Heart right ventricle (tissue), 16 donors: Measurements from ENCODE around the gene DYNC1H1. TPM values are rescaled to one million over a fixed set of nuclear protein-coding genes. Genes with fewer than 3 reads are reported as not detected.

Experiments
- ATAC-seq, 8 donors: fragments of 200-7000 bp; cut with Tn5 transposase; one replicate each; pipeline ENCODE4 v1.9.1; 2020; ENCODE audit warnings: mild to moderate bottlenecking in 8 of 8, moderate library complexity in 8 of 8, moderate number of reproducible peaks in 1 of 8
- DNase-seq, 2 donors: peaks; one replicate each; pipeline ENCODE4 v3.0.0-alpha.2; 2020
- H3K27ac ChIP-seq, 10 donors: fragments of 200-600 bp; sonication (generic) in 2 of 10; one replicate each; pipeline versions ENCODE4 v1.5.0 to v1.8.0; 2020 to 2022; ENCODE audit warnings: mild to moderate bottlenecking in 3 of 10
- H3K27me3 ChIP-seq, 7 donors: fragments of 200-600 bp; one replicate each; pipeline ENCODE4 v1.8.0; 2021 to 2022; ENCODE audit warnings: mild to moderate bottlenecking in 2 of 7
- H3K36me3 ChIP-seq, 9 donors: fragments of 200-600 bp; sonication (generic) in 1 of 9; one replicate each; pipeline versions ENCODE4 v1.5.0 to v1.8.0; 2020 to 2022; ENCODE audit warnings: mild to moderate bottlenecking in 2 of 9
- H3K4me1 ChIP-seq, 9 donors: fragments of 200-600 bp; sonication (generic) in 1 of 9; one replicate each; pipeline versions ENCODE4 v1.5.0 to v1.8.0; 2020 to 2022; ENCODE audit warnings: mild to moderate bottlenecking in 4 of 9
- H3K4me3 ChIP-seq, 10 donors: fragments of 200-600 bp; sonication (generic) in 2 of 10; one replicate each; pipeline versions ENCODE4 v1.5.0 to v1.8.0; 2020 to 2022; ENCODE audit warnings: mild to moderate bottlenecking in 7 of 10, moderate library complexity in 2 of 10
- H3K9me3 ChIP-seq, 11 donors: fragments of 200-600 bp in 10 of 11; sonication (generic) in 2 of 11; one replicate each; pipeline versions ENCODE4 v1.5.0 to v1.8.0; 2013 to 2022; ENCODE audit warnings: mild to moderate bottlenecking in 2 of 11, control low read depth in 1 of 11, moderate library complexity in 1 of 11
- CTCF ChIP-seq, 9 donors: fragments of 200-600 bp; sonication (generic) in 2 of 9; IDR thresholded peaks; one replicate each; pipeline versions ENCODE4 v1.5.0 to v1.8.0; 2021 to 2022; ENCODE audit warnings: antibody characterized with exemption in 9 of 9, mild to moderate bottlenecking in 5 of 9, moderate library complexity in 1 of 9
- WGBS, 2 donors: extraction: QIAGEN DNeasy Blood & Tissue Kit; methylation state at CpG; one replicate each; pipeline ENCODE4 v1.1.7; 2013; ENCODE audit warnings: inconsistent platforms in 1 of 2; 5-methylcytosine and 5-hydroxymethylcytosine counted together
- intact Hi-C, 10 donors: fragments of 100-400 bp; cut with DNase I; formaldehyde crosslinking; loops; one replicate each; pipeline versions ENCODE4 v1.11.1 to v1.14.2; 2022
- polyA plus RNA-seq, 2 donors: library from polyadenylated mRNA; stranded (reverse); fragments of 200-250 nt; gene quantifications; one replicate each; pipeline ENCODE4 v1.2.3, GENCODE V29; 2013
- total RNA-seq, 10 donors: library from RNA; stranded (reverse); fragmentation: NEBNext Ultra II Directional in 3 of 10; extraction: Animal tissue kit (Norgen Biotek cat#: 25700) in 3 of 10; gene quantifications; one replicate each; pipeline versions ENCODE4 v1.2.1 to v1.2.4, GENCODE V29; 2021 to 2023
- donor health status: Arrhythmogenic right ventricular cardiomyopathy.
- donor health status: ischemic (EF 13 %, LVEDD 7.1; RV severe dilation, severe dysfunction).
- donor health status: healthy with polysubstance abuse.
- donor health status: DM: no; HTN: yes; CAD: no.
- donor health status: DM: no; HTN: no; CAD: no.
- donor health status: ischemic (EF 25% LVEDD 6.9; RV normal size, moderate dysfunction).
- donor health status: ischemic (EF 25% LVEDD 5.7; RV mildly dilated, moderate dysfunction).
- donor health status: healthy.
- donor health status: DM: yes; HTN: yes; CAD: no.
- donor health status: Ischemic cardiomyopathy.
- donor health status: ischemic (EF 35%, LVEDD 5.7; RV mildly dilated, moderate dysfunction).
- donor health status: nonischemic (EF 11% LVEDD 7.7; RV severe dilation, severe dysfunction).
- donor health status: DM: yes; HTN: yes; CAD: no.
- donor health status: PGD.
- donor health status: ischemic (EF 29% LVEDD 5.4; RV normal size, mild dysfunction).
- donor health status: nonischemic (EF 23%, LVEDD 6.1; RV moderate dilation, normal function).

The DYNC1H1 gene
- total and polyA plus RNA-seq, 12 donors, result 173 to 777 (median 618) TPM

- peak; percentile 28 to 74 (median 50) for TF ChIP-seq CTCF (IDR thresholded peaks at IDR 0.05)
- Histone ChIP-seq H3K36me3 (peaks cover 23 to 100% (median 71%) of the 10 kb centered on the region in 9 donors), H3K4me1 (peaks cover 0 to 41% (median 27%) of the 10 kb centered on the region in 9 donors), H3K4me3 (no peak overlapping the region), H3K9me3 (no peaks in the 10 kb centered on the region), H3K27me3 (no peaks in the 10 kb centered on the region), H3K27ac (peak overlapping the region in 5 of 10 donors; percentile 19 to 58 (median 39))
- ATAC-seq, result peak; percentile 86 to 94 (median 91)
- peak; percentile 81 to 86 for DNase-seq
- 42 to 52% methylated on average over 23 of the region's 23 CpGs for WGBS, 2 donors
- intact Hi-C loops, result loop anchor here in 7 of 10 donors (5.0 to 10.0 kb wide), 5 partner anchors 41 to 268 kb away; partner anchors contain the start of genes ZNF839 (in 2 of the 7) and HSP90AA1 (in 1 of the 7)
Observed at GRCh38 chr14:102046337-102047278, 82.2 kb downstream of the DYNC1H1 start.

- TF ChIP-seq CTCF (IDR thresholded peaks at IDR 0.05), result no peak
- Histone ChIP-seq H3K9me3 (no peaks in the 10 kb centered on the region), H3K36me3 (peaks cover 10 to 100% (median 61%) of the 10 kb centered on the region in 9 donors), H3K27ac (no peak overlapping the region), H3K27me3 (no peaks in the 10 kb centered on the region), H3K4me1 (peaks cover 0 to 38% (median 25%) of the 10 kb centered on the region in 9 donors), H3K4me3 (no peak overlapping the region)
- no peak for ATAC-seq
- DNase-seq, result no peak
- intact Hi-C loops, result loop anchor here in 7 of 10 donors (5.0 to 10.0 kb wide), 5 partner anchors 39 to 267 kb away; partner anchors contain the start of genes ZNF839 (in 2 of the 7) and HSP90AA1 (in 1 of the 7)
- WGBS, 2 donors, result 90 to 92% methylated on average over 33 of the region's 33 CpGs
Observed at GRCh38 chr14:102047808-102048540, 83.6 kb downstream of the DYNC1H1 start.

GRCh38 chr14:102049258-102050025, 85.1 kb downstream of the DYNC1H1 start:
- 86 to 87% methylated on average over 25 of the region's 25 CpGs for WGBS, 2 donors
- ATAC-seq, result no peak
- Histone ChIP-seq H3K36me3 (peaks cover 6 to 100% (median 55%) of the 10 kb centered on the region in 9 donors), H3K27ac (no peak overlapping the region), H3K4me3 (no peak overlapping the region), H3K4me1 (peaks cover 0 to 26% (median 15%) of the 10 kb centered on the region in 9 donors), H3K27me3 (no peaks in the 10 kb centered on the region), H3K9me3 (no peaks in the 10 kb centered on the region)
- no peak for DNase-seq
- intact Hi-C loops, result loop anchor here in 7 of 10 donors (5.0 to 10.0 kb wide), 5 partner anchors 38 to 265 kb away; partner anchors contain the start of genes ZNF839 (in 2 of the 7) and HSP90AA1 (in 1 of the 7)
- TF ChIP-seq CTCF (IDR thresholded peaks at IDR 0.05), result no peak
